WTC11 (cell line): ENCODE data around the gene PDIK1L. TPM values are rescaled to one million over a fixed set of nuclear protein-coding genes. Genes with fewer than 3 reads are reported as not detected.

Source experiments
- ATAC-seq: fragments of 200-7000 bp; cut with Tn5 transposase; 2 replicates; pipeline ENCODE4 v1.10.0; 2021; ENCODE audit warnings: mild to moderate bottlenecking, moderate library complexity
- CTCF ChIA-PET: fragments of 300-600 bp; sonication (Branson Sonifier 250); formaldehyde crosslinking; loops from one replicate; lab custom pipeline; 2021; ENCODE audit warnings: antibody characterized with exemption; lab: Charles Lee
- POLR2A ChIA-PET: fragments of 350-600 bp; sonication (Branson Sonifier 250); formaldehyde crosslinking; loops from one replicate; lab custom pipeline; 2021; ENCODE audit warnings: antibody characterized with exemption; lab: Charles Lee
- DNase-seq: peaks from one replicate; pipeline ENCODE4 v3.0.0; 2021; ENCODE audit warnings: low spot score
- H3K27ac Mint-ChIP-seq: 2 replicates; pipeline ENCODE4 v1.8.0; 2021; ENCODE audit warnings: mixed read lengths
- H3K27me3 Mint-ChIP-seq: 2 replicates; pipeline ENCODE4 v1.8.0; 2021; ENCODE audit warnings: low read depth, mild to moderate bottlenecking, moderate library complexity, mixed read lengths
- H3K36me3 Mint-ChIP-seq: 2 replicates; pipeline ENCODE4 v1.8.0; 2021; ENCODE audit warnings: mixed read lengths
- H3K4me1 Mint-ChIP-seq: 2 replicates; pipeline ENCODE4 v1.8.0; 2022; ENCODE audit warnings: mixed read lengths
- H3K4me3 Mint-ChIP-seq: 2 replicates; pipeline ENCODE4 v1.8.0; 2021; ENCODE audit warnings: mild to moderate bottlenecking, moderate library complexity, mixed read lengths
- H3K9me3 Mint-ChIP-seq: 2 replicates; pipeline ENCODE4 v1.8.0; 2021; ENCODE audit warnings: mixed read lengths
- ATF1 ChIP-seq: sonication (generic); formaldehyde crosslinking; IDR thresholded peaks from 2 replicates; pipeline ENCODE4 v1.8.1; 2023; ENCODE audit warnings: mild to moderate bottlenecking, moderate library complexity, missing genetic modification reagents
- CREM ChIP-seq: sonication (generic); formaldehyde crosslinking; IDR thresholded peaks from 2 replicates; pipeline ENCODE4 v1.8.1; 2022; ENCODE audit warnings: mild to moderate bottlenecking, missing genetic modification reagents, moderate library complexity
- E2F5 ChIP-seq: sonication (generic); formaldehyde crosslinking; IDR thresholded peaks from 2 replicates; pipeline ENCODE4 v1.8.1; 2022; ENCODE audit warnings: mild to moderate bottlenecking, moderate library complexity, missing genetic modification reagents
- ESRRA ChIP-seq: sonication (generic); formaldehyde crosslinking; IDR thresholded peaks from 2 replicates; pipeline ENCODE4 v1.8.1; 2022; ENCODE audit warnings: mild to moderate bottlenecking, missing genetic modification reagents, borderline replicate concordance
- FOXK1 ChIP-seq: sonication (generic); formaldehyde crosslinking; IDR thresholded peaks from 2 replicates; pipeline ENCODE4 v1.8.0; 2022; ENCODE audit warnings: mild to moderate bottlenecking, moderate library complexity, missing genetic modification reagents
- GRHL2 ChIP-seq: fragments of 250-450 bp; sonication (Bioruptor Pico); IDR thresholded peaks from 2 replicates; pipeline ENCODE4 v1.8.0; 2022; ENCODE audit warnings: mild to moderate bottlenecking, moderate library complexity; ENCODE audit not compliant: insufficient replicate concordance, severe bottlenecking
- GTF2I ChIP-seq: fragments of 250-450 bp; sonication (Bioruptor Pico); conservative IDR thresholded peaks from 2 replicates; pipeline ENCODE4 v1.4.0; 2021; ENCODE audit warnings: mild to moderate bottlenecking
- JUN ChIP-seq: sonication (generic); formaldehyde crosslinking; IDR thresholded peaks from 2 replicates; pipeline ENCODE4 v1.8.0; 2023; ENCODE audit warnings: mild to moderate bottlenecking, missing genetic modification reagents
- MAX ChIP-seq: sonication (generic); formaldehyde crosslinking; IDR thresholded peaks from 2 replicates; pipeline ENCODE4 v1.8.0; 2022; ENCODE audit warnings: mild to moderate bottlenecking, missing genetic modification reagents
- NR1H2 ChIP-seq: sonication (generic); formaldehyde crosslinking; IDR thresholded peaks from 2 replicates; pipeline ENCODE4 v1.9.0; 2021; ENCODE audit warnings: mild to moderate bottlenecking, moderate library complexity, missing genetic modification reagents
- NR3C1 ChIP-seq: sonication (generic); formaldehyde crosslinking; conservative IDR thresholded peaks from 2 replicates; pipeline ENCODE4 v1.8.1; 2023; ENCODE audit warnings: low read depth, mild to moderate bottlenecking, missing genetic modification reagents
- RORB ChIP-seq: fragments of 250-450 bp; sonication (Bioruptor Pico); IDR thresholded peaks from 2 replicates; pipeline ENCODE4 v1.9.0; 2021; ENCODE audit warnings: mild to moderate bottlenecking
- SMAD3 ChIP-seq: sonication (generic); formaldehyde crosslinking; IDR thresholded peaks from 2 replicates; pipeline ENCODE4 v1.8.0; 2022; ENCODE audit warnings: missing genetic modification reagents, mild to moderate bottlenecking, borderline replicate concordance
- TP53 ChIP-seq: sonication (generic); formaldehyde crosslinking; IDR thresholded peaks from 2 replicates; pipeline ENCODE4 v1.8.1; 2023; ENCODE audit warnings: mild to moderate bottlenecking, missing genetic modification reagents
- ZNF219 ChIP-seq: sonication (generic); formaldehyde crosslinking; IDR thresholded peaks from 2 replicates; pipeline ENCODE4 v1.8.0; 2023; ENCODE audit warnings: missing genetic modification reagents, mild to moderate bottlenecking, borderline replicate concordance
- ZNF263 ChIP-seq: sonication (generic); formaldehyde crosslinking; IDR thresholded peaks from 2 replicates; pipeline ENCODE4 v1.8.1; 2022; ENCODE audit warnings: low read depth, mild to moderate bottlenecking, moderate library complexity, missing genetic modification reagents
- ZNF532 ChIP-seq: fragments of 250-450 bp; sonication (Bioruptor Pico); IDR thresholded peaks from 2 replicates; pipeline ENCODE4 v1.9.0; 2021; ENCODE audit warnings: mild to moderate bottlenecking, borderline replicate concordance
- total RNA-seq: library from RNA; stranded (reverse); gene quantifications from 3 replicates; pipeline ENCODE4 v1.2.3, GENCODE V29; 2021
- TF ChIP-seq, protein P1 (sequence below): sonication (generic); formaldehyde crosslinking; IDR thresholded peaks from 2 replicates; pipeline ENCODE4 v1.8.1; 2023; ENCODE audit warnings: mild to moderate bottlenecking, missing genetic modification reagents
- TF ChIP-seq, protein P2 (sequence below): sonication (generic); formaldehyde crosslinking; IDR thresholded peaks from 2 replicates; pipeline ENCODE4 v1.8.1; 2023; ENCODE audit warnings: mild to moderate bottlenecking, missing genetic modification reagents
- TF ChIP-seq, protein P3 (sequence below): sonication (generic); formaldehyde crosslinking; conservative IDR thresholded peaks from 2 replicates; pipeline ENCODE4 v1.8.1; 2023; ENCODE audit warnings: mild to moderate bottlenecking, low read depth, missing genetic modification reagents, moderate library complexity
- TF ChIP-seq, protein P4 (sequence below): fragments of 250-450 bp; sonication (Bioruptor Pico); IDR thresholded peaks from 2 replicates; pipeline ENCODE4 v1.8.0; 2021; ENCODE audit warnings: mild to moderate bottlenecking

PDIK1L gene
- total RNA-seq, 1 experiment from 2014 or later: 5.5 TPM

DNA sequence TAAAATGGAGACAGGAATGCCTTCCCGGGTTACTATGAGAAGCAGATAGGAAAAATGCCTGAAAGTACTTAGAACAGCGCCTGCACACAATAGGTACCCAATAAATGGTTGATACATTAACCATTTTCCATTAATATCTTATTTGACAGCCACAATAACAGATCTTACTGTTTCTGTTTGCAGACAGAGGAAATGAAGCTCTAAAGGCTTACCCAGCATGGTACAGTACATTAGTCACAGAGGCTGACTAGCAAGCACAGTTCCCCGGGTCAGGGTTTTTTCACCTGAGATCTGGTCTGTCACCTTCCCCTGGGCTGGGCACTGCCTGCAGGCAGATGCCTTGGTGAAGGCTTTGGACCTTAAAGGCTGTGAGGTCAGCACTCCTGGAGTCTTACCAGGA is 47.1 kb upstream of the PDIK1L start:
- H3K4me1 Mint-ChIP-seq: peaks cover 8% of the 10 kb centered on the region; the same call in 1 of the 2 replicates
- POLR2A ChIA-PET: no interaction called here
- no peak for DNase-seq
- H3K4me3 Mint-ChIP-seq: no peak overlapping the region
- H3K36me3 Mint-ChIP-seq: no peaks in the 10 kb centered on the region
- TF ChIP-seq, protein P1, sequence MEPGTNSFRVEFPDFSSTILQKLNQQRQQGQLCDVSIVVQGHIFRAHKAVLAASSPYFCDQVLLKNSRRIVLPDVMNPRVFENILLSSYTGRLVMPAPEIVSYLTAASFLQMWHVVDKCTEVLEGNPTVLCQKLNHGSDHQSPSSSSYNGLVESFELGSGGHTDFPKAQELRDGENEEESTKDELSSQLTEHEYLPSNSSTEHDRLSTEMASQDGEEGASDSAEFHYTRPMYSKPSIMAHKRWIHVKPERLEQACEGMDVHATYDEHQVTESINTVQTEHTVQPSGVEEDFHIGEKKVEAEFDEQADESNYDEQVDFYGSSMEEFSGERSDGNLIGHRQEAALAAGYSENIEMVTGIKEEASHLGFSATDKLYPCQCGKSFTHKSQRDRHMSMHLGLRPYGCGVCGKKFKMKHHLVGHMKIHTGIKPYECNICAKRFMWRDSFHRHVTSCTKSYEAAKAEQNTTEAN (CRISPR knock-in tag): no peak
- no peak for TF ChIP-seq GTF2I
- no peak for TF ChIP-seq ZNF219 (CRISPR knock-in tag)
- TF ChIP-seq E2F5 (CRISPR knock-in tag): no peak
- TF ChIP-seq NR3C1 (CRISPR knock-in tag): no peak
- TF ChIP-seq, all 79 proteins: peak for 0
- CTCF ChIA-PET: interaction anchor here (0.8 to 3.5 kb wide), 4 partner anchors 29 to 170 kb away, joined by 3 to 13 read pairs (median 4); partner anchors contain the start of gene CEP85
- H3K27me3 Mint-ChIP-seq: peaks cover 2% of the 10 kb centered on the region; the same call in 1 of the 2 replicates
- no peak for ATAC-seq
- no peaks in the 10 kb centered on the region for H3K9me3 Mint-ChIP-seq
- H3K27ac Mint-ChIP-seq: no peak overlapping the region; the same call in 1 of the 2 replicates

DNA sequence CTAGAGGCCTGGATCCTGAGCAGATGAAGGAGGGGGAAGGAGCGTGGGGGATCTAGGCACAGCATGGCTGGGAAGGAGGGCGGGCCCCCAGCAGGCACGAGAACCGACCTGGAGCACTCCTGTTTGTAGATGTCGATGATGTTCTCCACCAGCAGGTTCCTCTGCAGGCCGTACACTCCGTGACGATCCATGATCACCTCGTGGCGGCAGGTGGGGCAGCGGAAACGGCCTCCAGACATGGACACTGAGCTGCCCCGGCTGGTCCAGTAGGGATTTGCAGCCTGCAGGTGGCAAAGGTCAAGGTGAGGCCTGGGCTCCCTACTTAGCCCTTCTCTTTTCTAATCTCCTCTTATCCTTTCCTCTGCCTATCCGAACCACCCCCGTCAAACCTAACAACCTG is 45.5 kb upstream of the PDIK1L start:
- no peak for TF ChIP-seq ZNF532
- no peak for TF ChIP-seq NR1H2 (CRISPR knock-in tag)
- TF ChIP-seq, protein P2, sequence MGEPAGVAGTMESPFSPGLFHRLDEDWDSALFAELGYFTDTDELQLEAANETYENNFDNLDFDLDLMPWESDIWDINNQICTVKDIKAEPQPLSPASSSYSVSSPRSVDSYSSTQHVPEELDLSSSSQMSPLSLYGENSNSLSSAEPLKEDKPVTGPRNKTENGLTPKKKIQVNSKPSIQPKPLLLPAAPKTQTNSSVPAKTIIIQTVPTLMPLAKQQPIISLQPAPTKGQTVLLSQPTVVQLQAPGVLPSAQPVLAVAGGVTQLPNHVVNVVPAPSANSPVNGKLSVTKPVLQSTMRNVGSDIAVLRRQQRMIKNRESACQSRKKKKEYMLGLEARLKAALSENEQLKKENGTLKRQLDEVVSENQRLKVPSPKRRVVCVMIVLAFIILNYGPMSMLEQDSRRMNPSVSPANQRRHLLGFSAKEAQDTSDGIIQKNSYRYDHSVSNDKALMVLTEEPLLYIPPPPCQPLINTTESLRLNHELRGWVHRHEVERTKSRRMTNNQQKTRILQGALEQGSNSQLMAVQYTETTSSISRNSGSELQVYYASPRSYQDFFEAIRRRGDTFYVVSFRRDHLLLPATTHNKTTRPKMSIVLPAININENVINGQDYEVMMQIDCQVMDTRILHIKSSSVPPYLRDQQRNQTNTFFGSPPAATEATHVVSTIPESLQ (CRISPR knock-in tag): no peak
- no peak for TF ChIP-seq ATF1 (CRISPR knock-in tag)
- no peak for TF ChIP-seq MAX (CRISPR knock-in tag)
- no peak for TF ChIP-seq GRHL2 (CRISPR knock-in tag)
- no peak for TF ChIP-seq SMAD3
- TF ChIP-seq FOXK1 (CRISPR knock-in tag): no peak
- TF ChIP-seq, protein P3, sequence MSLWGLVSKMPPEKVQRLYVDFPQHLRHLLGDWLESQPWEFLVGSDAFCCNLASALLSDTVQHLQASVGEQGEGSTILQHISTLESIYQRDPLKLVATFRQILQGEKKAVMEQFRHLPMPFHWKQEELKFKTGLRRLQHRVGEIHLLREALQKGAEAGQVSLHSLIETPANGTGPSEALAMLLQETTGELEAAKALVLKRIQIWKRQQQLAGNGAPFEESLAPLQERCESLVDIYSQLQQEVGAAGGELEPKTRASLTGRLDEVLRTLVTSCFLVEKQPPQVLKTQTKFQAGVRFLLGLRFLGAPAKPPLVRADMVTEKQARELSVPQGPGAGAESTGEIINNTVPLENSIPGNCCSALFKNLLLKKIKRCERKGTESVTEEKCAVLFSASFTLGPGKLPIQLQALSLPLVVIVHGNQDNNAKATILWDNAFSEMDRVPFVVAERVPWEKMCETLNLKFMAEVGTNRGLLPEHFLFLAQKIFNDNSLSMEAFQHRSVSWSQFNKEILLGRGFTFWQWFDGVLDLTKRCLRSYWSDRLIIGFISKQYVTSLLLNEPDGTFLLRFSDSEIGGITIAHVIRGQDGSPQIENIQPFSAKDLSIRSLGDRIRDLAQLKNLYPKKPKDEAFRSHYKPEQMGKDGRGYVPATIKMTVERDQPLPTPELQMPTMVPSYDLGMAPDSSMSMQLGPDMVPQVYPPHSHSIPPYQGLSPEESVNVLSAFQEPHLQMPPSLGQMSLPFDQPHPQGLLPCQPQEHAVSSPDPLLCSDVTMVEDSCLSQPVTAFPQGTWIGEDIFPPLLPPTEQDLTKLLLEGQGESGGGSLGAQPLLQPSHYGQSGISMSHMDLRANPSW: no peak
- TF ChIP-seq JUN: no peak
- TF ChIP-seq RORB: no peak
- no peak for TF ChIP-seq TP53 (CRISPR knock-in tag)
- no peak for TF ChIP-seq ESRRA
- no peak for TF ChIP-seq CREM
- TF ChIP-seq ZNF263 (CRISPR knock-in tag): no peak
- TF ChIP-seq, protein P4, sequence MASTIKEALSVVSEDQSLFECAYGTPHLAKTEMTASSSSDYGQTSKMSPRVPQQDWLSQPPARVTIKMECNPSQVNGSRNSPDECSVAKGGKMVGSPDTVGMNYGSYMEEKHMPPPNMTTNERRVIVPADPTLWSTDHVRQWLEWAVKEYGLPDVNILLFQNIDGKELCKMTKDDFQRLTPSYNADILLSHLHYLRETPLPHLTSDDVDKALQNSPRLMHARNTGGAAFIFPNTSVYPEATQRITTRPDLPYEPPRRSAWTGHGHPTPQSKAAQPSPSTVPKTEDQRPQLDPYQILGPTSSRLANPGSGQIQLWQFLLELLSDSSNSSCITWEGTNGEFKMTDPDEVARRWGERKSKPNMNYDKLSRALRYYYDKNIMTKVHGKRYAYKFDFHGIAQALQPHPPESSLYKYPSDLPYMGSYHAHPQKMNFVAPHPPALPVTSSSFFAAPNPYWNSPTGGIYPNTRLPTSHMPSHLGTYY (CRISPR knock-in tag): no peak
- Mint-ChIP-seq H3K4me1 (peaks cover 8% of the 10 kb centered on the region; the same call in 1 of the 2 replicates), H3K4me3 (no peak overlapping the region), H3K27me3 (no peaks in the 10 kb centered on the region), H3K27ac (no peak overlapping the region), H3K36me3 (no peaks in the 10 kb centered on the region), H3K9me3 (no peaks in the 10 kb centered on the region)
- no peak for ATAC-seq
- no peak for DNase-seq
- POLR2A ChIA-PET: interaction anchor here (0.5 kb wide), 2 partner anchors 223 to 925 kb away, joined by 5 to 7 read pairs; no protein-coding TSS in a partner anchor
- CTCF ChIA-PET: interaction anchor here (0.7 to 3.5 kb wide), 7 partner anchors 30 to 351 kb away, joined by 3 to 13 read pairs (median 4); partner anchors contain the start of gene ZNF593
